GM21360 (cell line): Measurements from ENCODE around the gene DNAAF8.
A peak's percentile ranks its signal among the peaks of the same experiment; 100 is the strongest.

Source experiments
- ATAC-seq: cut with Tn5 transposase; IDR thresholded peaks from one replicate; pipeline ENCODE4 v1.9.1; 2021; ENCODE audit warnings: mild to moderate bottlenecking, moderate library complexity; ENCODE audit not compliant: unreplicated experiment

Gene DNAAF8

DNA sequence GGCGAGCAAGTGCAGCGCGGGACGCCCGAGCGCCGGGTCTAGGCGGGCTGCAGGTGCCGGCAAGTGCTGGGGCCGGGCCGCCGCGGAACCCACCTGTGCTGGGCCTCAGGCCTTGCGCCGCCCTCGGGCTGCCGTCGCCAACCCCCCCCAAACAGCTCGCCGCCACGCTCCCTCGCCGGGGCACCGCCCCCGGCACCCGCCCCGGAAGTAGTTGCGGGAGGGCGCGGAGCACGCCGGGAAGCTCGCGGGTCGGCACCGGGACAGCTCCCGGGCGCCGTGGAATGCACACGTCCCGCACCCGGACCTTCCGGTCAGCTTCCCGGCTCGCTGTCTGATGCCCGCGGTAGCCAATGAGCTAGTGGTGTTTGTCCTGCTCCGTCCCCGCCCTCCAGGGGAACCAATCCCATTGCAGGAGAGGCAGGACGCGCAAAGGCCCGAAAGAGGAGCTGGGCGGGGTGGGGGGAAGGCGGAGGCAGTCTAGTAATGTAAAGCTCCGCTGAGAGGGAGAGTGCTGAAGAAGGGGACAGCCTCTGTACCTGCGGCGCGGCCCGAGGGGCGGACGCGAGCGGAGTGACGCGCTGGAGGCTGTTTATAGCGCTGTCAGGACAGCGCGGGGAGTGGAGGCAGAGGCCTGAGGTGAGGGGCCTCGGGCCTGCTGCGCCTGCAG lies at the start of gene DNAAF8, which contains the start of gene ANKS3:
DNAAF8 (plus strand) TSS at position 475 of the 667 bp plus-strand sequence. CDS start 1,978 bp downstream, outside the sequence.
ANKS3 (minus strand) TSS at position 209 of the 667 bp plus-strand sequence. CDS start 4,122 bp downstream, outside the sequence.
- ATAC-seq: peak; percentile 62

DNA sequence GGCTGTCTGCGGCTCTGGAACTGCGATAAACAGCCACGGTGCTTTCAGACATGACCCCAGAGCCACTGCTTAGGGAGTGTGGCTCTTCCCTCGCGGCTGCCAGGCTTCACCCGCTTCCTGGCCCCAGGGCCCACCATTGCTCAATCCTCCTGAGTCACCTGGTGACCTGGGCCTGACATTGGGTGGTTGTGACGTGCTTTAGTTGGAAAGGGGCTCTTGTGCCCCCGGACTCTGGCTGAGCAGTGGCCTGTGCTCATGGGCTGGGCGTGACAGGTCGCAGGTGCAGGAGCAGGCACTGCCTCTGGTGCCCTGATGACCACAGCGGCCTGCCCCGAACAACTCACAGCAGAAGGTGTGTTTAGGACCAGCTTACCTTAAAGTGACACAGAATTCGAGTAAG lies 49.6 kb upstream of the DNAAF8 start:
- no peak for ATAC-seq

DNA sequence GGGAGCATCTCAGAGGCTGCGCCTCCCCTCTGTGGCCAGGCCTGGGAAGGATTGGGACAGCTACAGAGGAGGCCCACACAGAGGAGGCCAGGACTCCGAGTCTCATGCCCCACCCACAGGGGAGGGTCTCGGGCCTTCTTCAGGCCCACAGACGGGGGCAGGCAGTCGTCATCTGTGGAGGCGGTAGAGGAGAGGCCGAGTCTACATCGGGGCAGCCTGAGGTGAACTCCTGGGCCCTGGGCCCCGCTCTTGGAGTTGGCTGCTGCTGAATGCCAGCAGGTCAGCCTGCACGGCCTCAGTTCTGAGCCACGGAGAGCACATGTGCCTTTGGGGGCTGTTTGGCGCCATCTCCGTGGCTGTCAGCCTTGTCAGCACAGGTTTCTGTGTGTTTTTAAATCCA lies 49.0 kb upstream of the DNAAF8 start:
- no peak for ATAC-seq

- ATAC-seq: no peak
Observed at GRCh38 chr16:4685776-4686496, 48.4 kb upstream of the DNAAF8 start.

- ATAC-seq: no peak
Observed at GRCh38 chr16:4686497-4687210, 47.7 kb upstream of the DNAAF8 start.

GRCh38 chr16:4687416-4687815 lies 46.9 kb upstream of the DNAAF8 start:
- no peak for ATAC-seq

- no peak for ATAC-seq
Observed at GRCh38 chr16:4687946-4688673, 46.2 kb upstream of the DNAAF8 start.

DNA sequence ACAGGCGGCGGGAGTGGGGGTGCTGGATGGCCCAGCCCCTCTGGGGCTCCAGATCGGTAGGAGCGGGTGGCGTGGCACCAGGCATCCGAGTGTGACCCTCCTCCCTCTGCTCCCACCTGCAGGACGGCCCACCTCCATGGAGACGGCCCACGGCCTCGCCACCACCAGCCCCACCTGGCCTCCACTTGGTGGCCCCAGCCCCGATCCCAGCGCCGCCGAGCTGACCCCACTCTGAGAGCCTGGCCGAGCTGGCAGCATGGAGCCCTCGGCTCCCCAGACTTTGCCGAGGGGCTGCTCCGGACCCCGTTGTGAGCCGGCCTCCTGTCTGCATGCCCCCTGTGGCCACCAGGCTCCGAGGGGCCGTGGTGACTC lies 45.7 kb upstream of the DNAAF8 start:
- no peak for ATAC-seq

- ATAC-seq: no peak
Observed at GRCh38 chr16:4689091-4689671, 45.2 kb upstream of the DNAAF8 start.

GRCh38 chr16:4689864-4690704 lies 44.3 kb upstream of the DNAAF8 start:
- ATAC-seq: no peak

- ATAC-seq: no peak
Observed at GRCh38 chr16:4690946-4691665, 43.2 kb upstream of the DNAAF8 start.

GRCh38 chr16:4691666-4692412 lies 42.5 kb upstream of the DNAAF8 start:
- ATAC-seq: no peak

DNA sequence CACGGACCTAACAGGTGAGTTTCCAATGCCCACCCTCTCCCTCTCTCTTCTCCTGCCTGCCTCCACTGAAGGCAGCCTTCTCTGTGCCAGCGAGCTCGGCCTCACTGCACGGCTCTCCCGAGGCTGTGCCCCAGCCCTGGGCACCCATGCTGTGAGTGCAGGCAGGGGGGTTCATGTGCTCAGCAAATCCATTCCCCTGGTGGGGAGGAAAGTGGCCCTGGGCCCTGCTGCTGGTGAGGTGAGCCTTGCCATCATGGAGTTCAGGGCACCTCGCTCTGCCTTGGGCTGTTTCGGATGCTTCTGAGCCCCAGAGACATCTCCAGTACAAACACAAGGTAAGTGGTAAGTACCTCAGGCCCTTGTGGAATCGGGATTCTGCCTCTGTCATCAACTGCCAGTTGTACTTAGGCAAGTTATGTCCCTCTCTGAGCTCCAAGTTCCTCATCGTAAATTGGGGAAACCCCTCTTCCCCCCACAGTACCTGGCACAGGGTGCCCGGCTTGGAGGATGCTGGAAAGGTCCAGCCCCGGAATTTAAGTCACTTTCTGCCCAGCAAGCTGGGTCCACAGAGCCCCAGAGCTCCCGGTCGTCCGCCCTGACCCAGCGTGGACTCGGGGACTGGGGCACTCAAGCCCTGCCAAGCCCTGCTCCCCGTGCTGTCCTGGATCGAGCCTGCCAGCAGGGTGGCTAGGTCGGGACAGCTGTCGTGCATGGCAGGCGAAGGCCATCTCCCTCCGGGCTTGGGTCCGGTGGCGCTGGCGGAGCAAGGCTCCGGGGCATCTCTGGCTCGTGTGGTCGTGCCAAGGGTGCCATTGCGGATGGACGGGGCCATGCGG lies 41.7 kb upstream of the DNAAF8 start:
- ATAC-seq: peak; percentile 0

- peak; percentile 94 for ATAC-seq
Observed at GRCh38 chr16:4693296-4693955, 40.9 kb upstream of the DNAAF8 start, which contains the start of gene NUDT16L1. NUDT16L1 (plus strand) TSS chr16:4693562; CDS start chr16:4693727, 165 bp downstream.

DNA sequence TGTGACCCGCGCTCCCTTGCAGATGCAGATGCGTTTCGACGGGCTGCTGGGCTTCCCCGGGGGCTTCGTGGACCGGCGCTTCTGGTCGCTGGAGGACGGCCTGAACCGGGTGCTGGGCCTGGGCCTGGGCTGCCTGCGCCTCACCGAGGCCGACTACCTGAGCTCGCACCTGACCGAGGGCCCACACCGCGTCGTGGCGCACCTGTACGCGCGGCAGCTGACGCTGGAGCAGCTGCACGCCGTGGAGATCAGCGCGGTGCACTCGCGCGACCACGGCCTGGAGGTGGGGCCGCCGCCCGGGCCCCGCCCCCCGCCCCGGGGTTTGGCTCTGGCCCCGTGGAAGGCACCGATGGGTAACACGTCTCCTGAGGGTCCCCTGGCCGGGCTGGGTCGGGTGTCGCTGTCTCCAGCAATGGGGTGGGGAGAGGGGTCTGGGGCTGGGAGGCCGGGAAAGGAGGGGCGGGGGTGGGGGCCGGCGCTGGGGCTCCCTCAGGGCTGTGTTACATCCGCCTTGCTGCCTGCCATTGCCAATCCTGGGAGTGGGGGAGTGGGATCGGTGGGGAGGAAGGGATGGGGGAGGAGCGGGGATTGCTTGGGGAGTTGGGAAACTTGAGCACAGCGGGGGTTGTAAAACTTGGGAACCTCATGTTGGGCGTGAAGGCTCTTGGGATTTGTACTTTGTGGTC lies 40.2 kb upstream of the DNAAF8 start:
- ATAC-seq: no peak
